Adrenal gland (tissue), 12 donors: ENCODE results near the gene NFATC1. TPM values are rescaled to one million over a fixed set of nuclear protein-coding genes. Genes with fewer than 3 reads are reported as not detected.
A peak's percentile ranks its signal among the peaks of the same experiment; 100 is the strongest.
"Not testable (repeated sequence)": the region's sequence is repeated elsewhere in the genome, so short reads cannot be mapped to it uniquely, and the experiment has no call there.

ENCODE experiments used
- DNase-seq, 7 donors: peaks; one replicate each; pipeline ENCODE4 v3.0.0-alpha.2; 2019 to 2020
- H3K27ac ChIP-seq, 5 donors: fragments of 200-600 bp; sonication (generic) in 4 of 5; 1 replicate in 3 of 5; 2 replicates in 2 of 5; pipeline versions ENCODE4 v1.5.1 to v1.8.0; 2016 to 2020; ENCODE audit warnings: mild to moderate bottlenecking in 1 of 5
- H3K27me3 ChIP-seq: fragments of 200-600 bp; 2 replicates; pipeline ENCODE4 v1.8.0; 2021
- H3K36me3 ChIP-seq, 2 donors: fragments of 200-600 bp; replicated peaks in 1 of 2; 1 replicate in 1 of 2; 2 replicates in 1 of 2; pipeline versions ENCODE4 v1.5.1 to v1.8.0; 2018 to 2022
- H3K4me1 ChIP-seq, 2 donors: fragments of 200-600 bp; replicated peaks in 1 of 2; 1 replicate in 1 of 2; 2 replicates in 1 of 2; pipeline versions ENCODE4 v1.5.1 to v1.8.0; 2018 to 2021
- H3K4me3 ChIP-seq, 4 donors: fragments of 200-600 bp; sonication (generic) in 3 of 4; one replicate each; pipeline ENCODE4 v1.5.1; 2016 to 2018
- H3K9me3 ChIP-seq, 3 donors: fragments of 200-600 bp; sonication (generic) in 1 of 3; replicated peaks in 1 of 3; 1 replicate in 2 of 3; 2 replicates in 1 of 3; pipeline versions ENCODE4 v1.5.1 to v1.8.0; 2016 to 2021
- POLR2A ChIP-seq, 2 donors: fragments of 450-650 bp; IDR thresholded peaks; one replicate each; pipeline ENCODE4 v1.6.1; 2017; ENCODE audit warnings: antibody characterized with exemption in 2 of 2, mild to moderate bottlenecking in 2 of 2, moderate library complexity in 1 of 2
- WGBS, 4 donors: extraction: QIAGEN DNeasy Blood & Tissue Kit in 2 of 4; methylation state at CpG; one replicate each; pipeline versions ENCODE4 v1.1.5 to v1.1.7; 2013 to 2017; 5-methylcytosine and 5-hydroxymethylcytosine counted together
- intact Hi-C, 2 donors: fragments of 100-400 bp; cut with DNase I; formaldehyde crosslinking; loops; one replicate each; pipeline versions ENCODE4 v1.14.1 to v1.15.0; 2022 to 2023
- polyA plus RNA-seq, 3 donors: library from polyadenylated mRNA; stranded (reverse); fragments of 200-250 nt in 2 of 3; fragments of 350-450 nt in 1 of 3; fragmentation: Illumina TruSeq in 1 of 3; extraction: RNeasy Lipid Tissue Mini Kit (QIAGEN cat#74804) in 1 of 3; gene quantifications; one replicate each; pipeline ENCODE4 v1.2.3, GENCODE V29; 2013 to 2014
- total RNA-seq, 9 donors: library from RNA; depleted of rRNA in 4 of 9; stranded (reverse); fragments of >200 nt in 4 of 9; fragments of 120-200 nt in 1 of 9; fragmentation: NEBNext Ultra II Directional in 1 of 9; extraction: Animal tissue kit (Norgen Biotek cat#: 25700) in 1 of 9; gene quantifications; one replicate each; pipeline versions ENCODE4 v1.1.0 to v1.2.4, GENCODE V29; 2013 to 2023
- TF ChIP-seq, protein P1 (sequence below), 6 experiments: fragments of 450-650 bp in 4 of 6; fragments of 200-600 bp in 2 of 6; sonication (generic) in 1 of 6; IDR thresholded peaks; 1 replicate in 5 of 6; 2 replicates in 1 of 6; pipeline versions ENCODE4 v1.5.1 to v1.8.0; 2016 to 2021; ENCODE audit warnings: antibody characterized with exemption in 6 of 6, mild to moderate bottlenecking in 2 of 6, moderate library complexity in 1 of 6
- donor health status: healthy with polysubstance abuse.
- donor health status: Bipolar disorder and iron deficiency.
- donor health status: DM: yes; HTN: yes; CAD: no.
- donor health status: DM: no; HTN: no; CAD: no.
- donor health status: DM: no; HTN: no; CAD: no.
- donor health status: DM: yes; HTN: yes; CAD: no.

The NFATC1 gene
- total and polyA plus RNA-seq, 12 donors: 0.50 to 20.9 (median 6.7) TPM

DNA sequence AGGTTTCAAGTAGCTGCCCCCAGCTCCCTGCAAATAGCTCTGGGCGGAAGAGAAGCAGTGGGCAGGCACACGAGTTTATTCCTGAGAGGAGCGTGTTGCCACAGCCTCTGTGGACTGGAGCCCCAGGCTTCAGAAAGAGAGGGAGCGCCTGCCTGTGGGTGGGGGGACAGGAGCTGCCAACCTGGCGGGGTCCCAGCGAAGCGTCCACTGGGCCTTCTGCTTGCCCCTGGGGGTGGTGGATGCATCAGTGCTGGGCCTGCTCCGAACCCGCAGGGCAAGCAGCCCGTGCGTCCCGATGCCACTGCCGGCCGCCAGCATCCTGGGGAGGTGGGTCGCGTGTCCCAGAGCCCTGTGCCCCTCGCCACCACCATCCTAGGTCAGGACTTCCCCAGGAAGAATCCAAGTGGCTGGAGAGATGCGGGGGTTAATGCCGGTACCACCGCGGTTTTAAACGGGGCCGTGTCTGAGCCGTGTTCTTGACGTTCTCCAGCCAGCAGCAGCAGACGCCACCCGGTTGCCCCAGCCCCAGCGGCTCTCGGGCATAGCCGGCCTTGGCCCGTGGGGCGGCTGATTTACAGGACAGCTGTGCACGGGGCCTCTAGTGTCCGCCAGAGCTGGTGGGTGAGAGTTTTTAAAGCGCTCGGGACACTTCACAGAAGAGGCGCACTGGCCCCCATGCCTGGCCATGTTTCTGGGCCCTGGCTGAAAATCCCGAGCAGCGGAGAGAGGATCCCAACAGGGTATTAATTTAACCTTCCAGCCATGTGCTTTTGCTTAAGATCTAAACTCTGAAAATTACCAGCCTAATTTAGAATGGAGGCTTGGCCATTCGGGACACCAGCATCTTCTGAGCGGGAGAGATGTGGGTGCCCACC lies 84.7 kb downstream of the NFATC1 start:
- DNase-seq: peak in 2 of 7 donors; percentile 3 to 6
- 75 to 89% (median 85%) methylated on average over 23 to 41 of the region's 41 CpGs for WGBS, 4 donors
- intact Hi-C loops: no loop called here
- Histone ChIP-seq H3K4me3 (no peak overlapping the region), H3K36me3 (no peaks in the 10 kb centered on the region), H3K9me3 (no peaks in the 10 kb centered on the region), H3K27me3 (no peaks in the 10 kb centered on the region), H3K27ac (no peak overlapping the region), H3K4me1 (no peaks in the 10 kb centered on the region)
- no peak for TF ChIP-seq POLR2A (IDR thresholded peaks at IDR 0.05)
- TF ChIP-seq, protein P1, sequence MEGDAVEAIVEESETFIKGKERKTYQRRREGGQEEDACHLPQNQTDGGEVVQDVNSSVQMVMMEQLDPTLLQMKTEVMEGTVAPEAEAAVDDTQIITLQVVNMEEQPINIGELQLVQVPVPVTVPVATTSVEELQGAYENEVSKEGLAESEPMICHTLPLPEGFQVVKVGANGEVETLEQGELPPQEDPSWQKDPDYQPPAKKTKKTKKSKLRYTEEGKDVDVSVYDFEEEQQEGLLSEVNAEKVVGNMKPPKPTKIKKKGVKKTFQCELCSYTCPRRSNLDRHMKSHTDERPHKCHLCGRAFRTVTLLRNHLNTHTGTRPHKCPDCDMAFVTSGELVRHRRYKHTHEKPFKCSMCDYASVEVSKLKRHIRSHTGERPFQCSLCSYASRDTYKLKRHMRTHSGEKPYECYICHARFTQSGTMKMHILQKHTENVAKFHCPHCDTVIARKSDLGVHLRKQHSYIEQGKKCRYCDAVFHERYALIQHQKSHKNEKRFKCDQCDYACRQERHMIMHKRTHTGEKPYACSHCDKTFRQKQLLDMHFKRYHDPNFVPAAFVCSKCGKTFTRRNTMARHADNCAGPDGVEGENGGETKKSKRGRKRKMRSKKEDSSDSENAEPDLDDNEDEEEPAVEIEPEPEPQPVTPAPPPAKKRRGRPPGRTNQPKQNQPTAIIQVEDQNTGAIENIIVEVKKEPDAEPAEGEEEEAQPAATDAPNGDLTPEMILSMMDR (IDR thresholded peaks at IDR 0.05): no peak

DNA sequence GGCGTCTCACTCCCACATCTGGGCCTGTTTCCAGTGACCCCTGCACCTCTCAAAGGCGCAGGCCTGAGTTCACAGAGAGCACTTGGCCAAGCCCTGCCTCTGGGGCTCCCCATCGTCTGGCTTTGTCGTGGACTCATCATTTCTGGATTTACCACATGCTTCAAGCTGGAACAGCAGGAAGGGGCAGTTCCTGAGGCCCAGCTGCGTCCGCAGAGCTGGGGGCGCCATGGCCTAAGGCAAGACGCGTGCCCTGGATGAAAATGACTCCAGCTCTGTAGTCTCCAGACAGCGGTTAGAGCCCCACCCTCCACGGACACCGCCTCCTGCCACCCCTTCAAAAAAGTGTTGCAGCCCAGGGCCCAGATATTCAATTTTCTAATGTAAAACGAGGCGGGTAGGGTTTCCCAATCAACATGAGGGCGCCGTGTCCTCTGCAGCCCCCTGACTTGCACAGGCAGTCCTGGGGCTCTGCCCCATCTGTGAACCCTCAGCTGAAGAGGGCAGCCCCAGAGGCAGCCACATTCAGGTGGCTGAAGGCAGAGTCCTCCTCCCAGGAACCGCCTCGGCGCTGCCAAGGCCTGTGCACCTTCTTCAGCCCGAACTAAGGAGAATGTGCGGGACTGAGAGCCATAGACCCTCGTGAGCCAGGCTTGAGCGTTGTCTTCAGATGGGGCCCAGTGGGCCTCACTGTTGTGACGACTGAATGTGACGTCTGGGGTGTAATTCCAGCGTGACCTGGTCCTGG lies 85.5 kb downstream of the NFATC1 start:
- H3K4me1 ChIP-seq: no peaks in the 10 kb centered on the region
- H3K4me3 ChIP-seq: no peak overlapping the region
- H3K27ac ChIP-seq: no peak overlapping the region
- intact Hi-C loops: no loop called here
- no peaks in the 10 kb centered on the region for H3K27me3 ChIP-seq
- no peaks in the 10 kb centered on the region for H3K9me3 ChIP-seq
- TF ChIP-seq POLR2A (IDR thresholded peaks at IDR 0.05): no peak
- TF ChIP-seq, protein P1 (IDR thresholded peaks at IDR 0.05): no peak
- DNase-seq: peak in 1 of 7 donors; percentile 8
- no peaks in the 10 kb centered on the region for H3K36me3 ChIP-seq
- WGBS, 4 donors: 92 to 97% (median 93%) methylated on average over 12 to 26 of the region's 26 CpGs

DNA sequence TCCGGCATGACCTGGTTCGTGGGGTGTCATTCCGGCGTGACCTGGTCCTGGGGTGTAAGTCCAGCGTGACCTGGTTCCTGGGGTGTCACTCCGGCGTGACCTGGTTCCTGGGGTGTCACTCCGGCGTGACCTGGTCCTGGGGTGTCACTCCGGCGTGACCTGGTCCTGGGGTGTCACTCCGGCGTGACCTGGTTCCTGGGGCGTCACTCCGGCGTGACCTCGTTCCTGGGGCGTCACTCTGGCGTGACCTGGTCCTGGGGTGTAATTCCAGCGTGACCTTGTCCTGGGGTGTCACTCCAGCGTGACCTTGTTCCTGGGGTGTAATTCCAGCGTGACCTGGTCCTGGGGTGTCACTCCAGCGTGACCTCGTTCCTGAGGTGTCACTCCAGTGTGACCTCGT lies 87.7 kb downstream of the NFATC1 start:
- 84 to 95% (median 92%) methylated on average over 13 to 25 of the region's 25 CpGs for WGBS, 4 donors

DNA sequence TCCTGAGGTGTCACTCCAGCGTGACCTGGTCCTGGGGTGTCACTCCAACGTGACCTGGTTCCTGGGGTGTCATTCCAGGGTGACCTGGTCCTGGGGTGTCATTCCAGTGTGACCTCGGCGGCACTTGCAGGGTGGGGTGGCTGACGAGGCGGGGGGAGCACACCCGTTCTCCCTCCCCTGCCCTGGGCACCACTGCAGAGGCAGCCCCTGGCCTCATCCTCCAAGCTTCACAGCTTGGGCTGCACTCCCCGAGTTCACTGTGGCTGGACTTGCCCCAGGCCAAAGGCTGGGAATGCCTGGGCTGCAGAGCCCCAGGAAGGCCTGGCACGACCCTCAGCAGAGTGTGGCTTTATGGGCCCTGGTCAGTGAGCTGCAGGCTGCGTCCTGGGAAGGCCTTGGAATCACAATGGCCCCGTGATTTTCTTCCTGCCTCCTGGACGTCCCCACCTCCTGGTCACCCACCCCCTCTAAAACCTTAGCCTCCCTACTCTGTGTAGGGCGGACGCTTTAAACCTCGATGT lies 88.3 kb downstream of the NFATC1 start:
- H3K4me3 ChIP-seq: no peak overlapping the region
- no peak overlapping the region for H3K27ac ChIP-seq
- peaks cover 0 to 10% of the 10 kb centered on the region in 2 donors for H3K36me3 ChIP-seq
- no peaks in the 10 kb centered on the region for H3K27me3 ChIP-seq
- no peaks in the 10 kb centered on the region for H3K4me1 ChIP-seq
- DNase-seq: peak in 1 of 7 donors; percentile 2
- TF ChIP-seq POLR2A (IDR thresholded peaks at IDR 0.05): no peak
- TF ChIP-seq, protein P1 (IDR thresholded peaks at IDR 0.05): no peak
- intact Hi-C loops: no loop called here
- WGBS, 4 donors: 85 to 91% (median 88%) methylated on average over 6 to 15 of the region's 15 CpGs
- no peaks in the 10 kb centered on the region for H3K9me3 ChIP-seq

More for the DNA sequence above, 87.7 kb downstream of the NFATC1 start:
- H3K27ac ChIP-seq, intact Hi-C loops, H3K9me3 ChIP-seq, H3K27me3 ChIP-seq, H3K4me3 ChIP-seq, H3K36me3 ChIP-seq, H3K4me1 ChIP-seq: not testable (repeated sequence)
- peak in 2 of 7 donors; percentile 3 to 6 for DNase-seq
